Hematopoietic multipotent progenitor cell (in vitro differentiated cells): Measurements from ENCODE around the gene HOXA1. TPM values are rescaled to one million over a fixed set of nuclear protein-coding genes. Genes with fewer than 3 reads are reported as not detected.
A peak's percentile ranks its signal among the peaks of the same experiment; 100 is the strongest.

Experiments
- DNase-seq, 3 donors: peaks; one replicate each; pipeline ENCODE4 v3.0.0-alpha.2; 2011 to 2015; ENCODE audit warnings: low read depth in 2 of 3, low spot score in 2 of 3
- total RNA-seq: library from RNA; depleted of rRNA; stranded (reverse); fragments of >200 nt; gene quantifications from one replicate; pipeline ENCODE4 v1.2.3, GENCODE V29; 2012

Gene HOXA1
- total RNA-seq, 1 donor = 0.27 TPM

- DNase-seq = no peak
Measured at GRCh38 chr7:27106901-27107240, 11.1 kb upstream of the HOXA1 start.

DNA sequence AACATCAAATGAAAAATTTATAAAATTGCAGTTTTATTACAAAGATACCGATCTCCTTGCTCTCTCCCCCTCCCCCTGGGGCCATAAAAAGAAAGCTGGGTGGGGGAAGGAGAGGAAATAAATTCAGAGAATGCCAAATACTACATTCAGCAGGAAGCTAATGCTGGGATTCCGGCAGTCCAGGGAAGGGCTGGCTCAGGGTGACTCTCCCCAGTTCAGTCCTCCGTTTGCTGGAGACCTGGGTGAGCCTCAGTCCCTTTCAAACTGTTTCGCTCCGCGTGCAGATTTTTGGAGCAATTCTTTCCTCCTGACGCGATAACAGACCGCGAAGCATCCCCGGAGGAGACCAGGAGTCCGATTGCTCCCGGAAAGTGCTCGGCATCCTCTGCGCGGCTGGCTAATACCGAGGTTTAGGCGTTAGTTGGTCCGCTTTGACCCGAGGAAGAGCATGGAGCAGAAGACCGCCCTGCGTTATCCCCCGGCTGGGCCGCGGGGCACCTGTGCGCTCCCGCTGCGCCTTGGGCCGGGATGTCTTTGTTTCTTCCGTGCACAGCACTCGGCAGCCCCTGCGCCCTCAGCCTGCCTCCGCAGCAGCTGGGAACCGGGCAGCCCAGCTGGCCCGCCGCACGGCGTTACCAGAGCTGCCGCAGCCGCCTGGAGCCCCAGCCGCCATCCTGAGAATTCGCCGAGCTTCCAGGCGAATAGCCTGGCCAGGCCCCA is 10.5 kb upstream of the HOXA1 start:
- no peak for DNase-seq

DNA sequence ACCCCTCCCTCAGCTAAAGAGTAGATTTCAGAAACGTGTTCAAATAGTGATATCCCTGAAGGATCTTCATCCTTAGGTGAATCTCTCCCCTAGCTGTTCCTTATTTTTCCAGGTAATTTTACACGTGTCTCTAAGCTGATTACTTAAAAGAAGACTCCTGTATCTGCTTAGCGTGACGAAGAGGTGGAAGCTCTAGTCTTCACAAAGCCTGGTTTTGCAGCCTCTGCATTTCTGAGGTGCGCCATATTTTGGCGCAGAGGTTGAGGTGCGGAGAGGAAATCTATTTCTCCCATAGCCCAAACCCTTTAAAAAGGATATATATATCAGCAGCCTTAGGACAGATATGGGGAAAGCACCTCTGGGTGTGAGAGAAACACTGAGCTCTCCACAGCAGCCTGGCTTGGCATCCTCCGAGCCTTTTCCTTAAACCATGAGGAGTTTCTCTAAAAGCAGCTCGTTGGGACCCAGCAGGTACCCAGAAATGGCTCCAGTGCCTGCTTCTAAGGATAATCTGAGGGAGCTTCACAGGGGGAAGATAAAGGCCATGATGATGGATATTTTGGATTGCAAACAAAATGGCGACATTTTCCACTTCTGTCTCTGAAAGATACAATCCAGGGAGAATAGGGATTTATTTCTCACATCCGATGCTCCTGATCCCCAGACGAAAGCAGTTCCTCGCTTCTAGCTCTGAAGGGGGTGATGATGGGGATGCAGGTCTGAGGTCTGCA is 9.7 kb upstream of the HOXA1 start:
- no peak for DNase-seq

- no peak for DNase-seq
Measured at GRCh38 chr7:27104341-27105058, 8.7 kb upstream of the HOXA1 start.

DNA sequence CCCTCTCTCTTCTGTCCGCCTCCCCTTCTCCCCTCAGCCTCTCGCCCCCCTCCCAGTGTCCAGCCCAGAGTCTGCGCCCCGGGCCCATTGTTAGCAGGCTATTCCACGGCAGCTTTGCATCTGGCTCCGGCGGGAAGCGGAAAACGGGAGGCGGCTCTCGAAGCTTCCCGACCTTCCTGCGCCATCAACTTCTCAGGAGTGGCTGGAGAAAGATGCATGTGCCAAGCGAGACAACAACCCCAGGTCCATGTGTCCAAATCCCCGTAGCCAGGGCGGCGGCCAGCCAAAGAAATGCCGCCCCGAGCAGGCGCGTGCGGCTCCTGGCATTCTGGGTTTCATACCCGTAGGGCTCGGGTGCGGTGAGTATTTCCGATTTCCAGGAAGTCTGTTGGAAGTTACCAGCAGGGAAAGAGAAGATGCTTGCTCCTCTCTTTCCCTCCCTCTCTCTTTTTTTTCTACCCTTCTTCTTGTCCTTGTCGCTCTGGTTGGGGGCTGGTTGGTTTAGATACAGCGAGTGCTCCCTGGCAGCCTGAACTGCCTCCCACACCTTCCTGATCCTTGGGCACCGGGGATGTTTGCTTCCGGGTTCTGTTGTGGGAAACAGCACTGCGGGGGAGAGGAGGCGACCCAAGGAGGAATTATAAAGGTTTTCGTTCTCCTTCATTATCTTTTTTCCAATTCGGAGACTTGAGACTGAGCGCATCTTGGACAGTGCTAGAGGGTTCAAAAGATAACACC is 7.9 kb upstream of the HOXA1 start:
- DNase-seq = no peak

GRCh38 chr7:27102581-27103442 is 7.0 kb upstream of the HOXA1 start, which contains the start of gene HOXA2:
Gene HOXA2 (minus strand): TSS chr7:27102683. CDS start chr7:27102500, 183 bp downstream.
- DNase-seq = no peak

- no peak for DNase-seq
Measured at GRCh38 chr7:27101957-27102580, 6.3 kb upstream of the HOXA1 start.

DNA sequence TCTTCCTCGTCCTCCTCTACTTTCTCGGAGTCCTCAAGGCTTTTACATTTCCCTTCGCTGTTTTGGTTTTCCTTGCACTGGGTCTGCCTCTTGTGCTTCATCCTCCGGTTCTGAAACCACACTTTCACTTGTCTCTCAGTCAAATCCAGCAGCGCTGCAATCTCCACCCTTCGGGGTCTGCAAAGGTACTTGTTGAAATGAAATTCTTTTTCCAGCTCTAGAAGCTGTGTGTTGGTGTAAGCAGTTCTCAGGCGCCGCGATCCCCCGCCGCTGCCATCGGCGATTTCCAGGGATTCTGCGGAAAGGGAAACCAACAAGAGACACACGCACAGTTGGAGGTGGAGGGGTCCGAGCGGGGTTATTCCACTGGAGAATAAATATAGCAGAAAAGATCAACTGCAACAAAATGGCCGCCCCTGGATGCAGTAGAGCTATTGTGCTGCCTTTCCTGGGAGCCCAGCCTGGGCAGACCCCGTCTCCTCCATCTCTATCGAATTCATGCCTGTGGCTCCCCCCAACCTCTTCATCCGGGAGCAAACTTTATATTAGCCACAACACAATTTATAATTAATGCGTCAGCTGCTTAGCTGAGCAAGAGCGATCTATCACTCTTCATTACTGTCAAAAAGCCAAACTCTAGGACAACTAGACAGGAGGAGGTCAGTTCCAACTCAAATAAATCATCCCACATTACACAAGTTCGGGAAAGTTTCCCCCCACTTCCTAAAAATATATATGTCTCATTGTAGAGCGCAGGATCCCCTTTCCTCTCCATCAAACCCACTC is 5.6 kb upstream of the HOXA1 start:
- no peak for DNase-seq

GRCh38 chr7:27100694-27101170 is 4.9 kb upstream of the HOXA1 start:
- DNase-seq = no peak

DNA sequence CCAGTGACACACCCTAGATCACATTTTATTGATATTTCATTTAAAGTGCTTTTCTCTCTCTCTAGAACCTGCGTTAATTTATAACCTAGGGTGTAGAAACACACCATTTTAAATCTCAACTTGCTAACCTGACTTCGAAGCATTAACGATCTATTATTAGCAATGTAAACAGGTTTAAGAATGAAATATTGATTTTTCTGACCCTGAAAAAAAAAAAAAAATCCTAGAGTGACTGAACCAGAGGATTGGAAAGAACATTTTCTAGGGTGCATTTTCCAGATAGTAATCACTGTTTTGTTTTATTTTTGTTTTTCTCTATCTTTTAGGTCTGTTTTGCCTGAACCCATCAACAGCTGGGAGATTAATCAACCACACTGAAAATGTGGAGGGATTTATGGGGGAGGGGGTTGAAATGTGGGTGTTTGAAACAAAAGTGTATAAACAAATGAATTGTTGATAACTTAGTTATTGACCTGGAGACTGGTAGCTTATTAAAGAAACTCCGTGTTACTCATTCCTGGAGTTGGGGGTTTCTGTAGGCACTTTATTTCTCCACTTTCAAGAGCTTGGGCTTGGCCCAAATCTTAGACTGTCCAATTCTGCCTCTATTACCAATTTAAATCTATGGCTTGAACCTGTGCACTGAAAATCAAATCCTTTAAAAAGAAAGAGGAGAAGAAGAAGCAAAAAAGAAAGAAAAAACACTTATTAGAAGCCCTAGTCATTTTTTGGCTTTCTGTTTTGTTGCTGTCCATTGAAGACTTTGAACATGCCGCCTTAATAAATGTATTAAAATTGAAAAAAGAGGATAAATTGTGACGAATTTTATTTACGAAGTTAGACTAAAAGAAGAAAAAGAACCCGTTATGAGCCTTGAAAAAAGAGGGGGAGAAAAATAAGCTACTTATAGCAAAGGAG is 3.9 kb upstream of the HOXA1 start:
- DNase-seq = no peak

- DNase-seq = peak in 1 of 3 donors; percentile 46
Measured at GRCh38 chr7:27098578-27099451, 3.0 kb upstream of the HOXA1 start.

DNA sequence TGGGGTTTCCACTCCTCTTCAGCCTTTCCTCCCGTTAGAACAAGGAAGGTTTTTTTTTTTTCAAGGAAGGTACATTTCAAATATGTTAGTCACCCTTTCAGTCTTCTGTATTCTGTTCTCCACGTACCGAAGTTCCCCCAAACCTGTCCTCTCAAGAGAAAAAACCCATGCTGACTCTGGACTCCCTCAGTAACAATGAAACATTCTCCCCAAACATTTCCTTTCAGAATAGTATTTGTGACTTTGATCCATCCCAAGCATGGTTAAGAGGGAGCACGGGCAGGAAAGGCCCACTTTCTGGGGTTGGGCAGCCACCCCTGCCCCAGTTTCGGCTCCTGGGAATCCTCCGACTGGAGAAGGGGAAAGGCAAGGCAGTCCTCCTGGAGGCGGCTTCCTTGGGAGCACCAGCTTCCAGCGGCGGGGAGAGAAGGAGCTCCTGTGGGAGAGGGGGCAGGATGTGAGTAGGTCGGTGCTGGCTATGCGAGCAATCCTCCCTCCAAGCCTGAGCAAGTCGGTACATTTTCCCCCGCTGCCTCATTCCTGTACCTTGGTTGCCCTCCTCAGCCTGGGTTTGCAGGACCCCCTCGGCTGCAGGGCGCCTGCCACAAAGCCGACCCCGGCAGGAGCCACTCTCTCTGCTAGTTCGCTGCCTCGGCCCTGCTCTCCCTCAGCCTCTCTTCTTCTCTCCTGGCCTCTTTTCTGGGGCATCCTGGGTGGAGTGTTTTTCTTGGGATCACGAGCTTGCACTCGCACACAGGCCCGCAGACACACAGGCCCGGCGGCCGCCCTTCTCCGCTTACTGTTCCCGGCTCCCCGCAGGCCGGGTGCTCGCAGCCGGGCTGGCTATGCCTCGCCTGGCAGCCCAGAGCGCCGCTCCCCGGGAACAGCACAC is 2.1 kb upstream of the HOXA1 start:
- DNase-seq = no peak

DNA sequence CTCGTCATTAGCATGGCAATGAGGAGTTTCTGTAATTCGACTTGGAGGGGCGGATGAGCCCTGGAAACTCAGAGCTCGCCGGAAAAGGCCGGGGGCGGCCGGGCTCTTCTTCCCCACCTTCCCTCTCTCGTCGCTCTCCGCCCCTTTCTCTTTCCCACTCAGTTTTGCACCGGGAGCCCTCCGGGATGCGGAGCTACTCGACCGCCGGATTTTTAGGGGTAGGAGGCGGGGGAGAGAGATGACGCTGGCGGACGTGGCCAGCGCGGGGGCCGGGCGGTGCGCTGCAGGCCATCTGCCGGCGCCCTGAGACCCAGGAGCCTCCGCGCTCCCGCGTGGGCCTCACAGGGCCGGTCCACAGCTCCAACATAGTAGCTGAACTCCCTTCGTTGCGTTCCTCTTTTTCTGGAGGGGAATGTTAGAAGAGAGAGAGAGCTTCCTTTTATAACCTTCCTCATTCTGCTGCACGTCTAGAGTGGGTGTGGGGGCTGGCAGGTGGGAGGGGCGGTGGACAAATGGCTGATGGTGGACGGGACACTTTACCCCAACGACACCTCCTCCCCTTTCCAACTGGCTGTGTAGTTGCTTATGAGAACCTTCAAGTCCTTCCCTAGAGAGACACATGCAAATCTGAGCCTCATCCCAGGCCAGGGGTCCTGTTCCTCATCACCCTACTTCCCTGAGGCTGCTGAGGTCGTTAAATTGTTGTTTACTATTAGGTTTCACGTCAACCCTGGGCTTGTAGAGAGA is 1.1 kb upstream of the HOXA1 start:
- DNase-seq = peak in 1 of 3 donors; percentile 48

- DNase-seq = no peak
Measured at GRCh38 chr7:27095050-27095896, 527 bp downstream of the HOXA1 start.
